ENCODE measurements around the gene LILRB2.
"Not testable (repeated sequence)": the region's sequence is repeated elsewhere in the genome, so short reads cannot be mapped to it uniquely, and the experiment has no call there.

The LILRB2 gene

DNA sequence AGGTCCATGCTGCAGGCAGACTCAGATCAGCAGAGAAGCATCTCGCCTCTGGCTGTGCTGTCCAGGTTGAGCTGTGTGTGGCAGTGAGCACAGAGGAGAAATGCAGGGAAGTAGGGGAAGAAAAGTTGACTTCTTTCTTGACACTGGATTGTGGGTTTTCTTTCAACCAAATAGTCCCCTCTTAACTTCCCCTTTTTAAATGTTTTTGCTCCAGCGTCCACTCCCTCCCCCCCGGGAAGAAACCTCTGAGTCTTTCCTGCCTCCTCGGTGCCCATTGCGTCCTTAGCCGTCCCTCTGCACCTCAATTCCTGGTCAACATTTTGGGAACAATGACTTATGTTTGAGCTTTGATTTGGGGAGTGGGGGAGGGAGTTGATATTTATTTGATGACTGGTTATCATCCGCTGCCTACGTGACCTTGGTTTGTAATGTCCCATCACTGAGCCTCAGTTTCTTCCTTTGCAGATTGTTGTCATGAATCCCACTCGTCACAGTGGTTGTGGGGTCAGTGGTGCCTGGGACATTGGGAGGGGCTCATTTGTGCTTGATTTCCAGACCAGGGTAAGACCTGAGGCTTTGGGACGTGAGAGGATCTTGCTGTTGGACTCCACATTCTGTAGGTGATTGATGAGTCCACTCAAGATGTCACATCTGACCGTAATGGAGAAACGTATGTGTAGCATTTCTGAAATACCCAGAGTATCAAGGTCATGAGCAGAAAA is at the start of gene LILRB2:
TSS of gene LILRB2 (minus strand) at position 104 of the 722 bp plus-strand sequence. CDS start 614 bp downstream, outside the sequence.
- H3K4me1 Mint-ChIP-seq, result peaks cover 47 to 71% of the 10 kb centered on the region in 2 donors
- peak within 1 kb of the TSS; percentile 69 for H3K27ac Mint-ChIP-seq
- peak within 1 kb of the TSS; percentile 18 to 45 for H3K4me3 Mint-ChIP-seq
- no peak for DNase-seq
- no peaks in the 10 kb centered on the region for H3K9me3 Mint-ChIP-seq
- H3K27me3 Mint-ChIP-seq, result peaks cover 31 to 50% of the 10 kb centered on the region in 2 donors
- no peaks in the 10 kb centered on the region for H3K36me3 Mint-ChIP-seq
- ATAC-seq (replicated peaks), result peak; percentile 24 to 38

- no peak for ATAC-seq (replicated peaks)
- Mint-ChIP-seq H3K9me3 (peaks cover 7% of the 10 kb centered on the region in 2 donors), H3K36me3 (peaks cover 10 to 13% of the 10 kb centered on the region in 2 donors), H3K27me3 (no peaks in the 10 kb centered on the region), H3K4me1 (peaks cover 47 to 69% of the 10 kb centered on the region in 2 donors), H3K4me3 (no peak overlapping the region), H3K27ac (no peak overlapping the region)
- DNase-seq, result no peak
These were observed 48.7 kb upstream of the LILRB2 start for GRCh38 chr19:54329476-54330165.

GRCh38 chr19:54328781-54329180 is 47.9 kb upstream of the LILRB2 start:
- Mint-ChIP-seq H3K36me3 (peaks cover 10 to 13% of the 10 kb centered on the region in 2 donors), H3K27ac (peak overlapping the region; percentile 65)
- not testable (repeated sequence) for ATAC-seq (replicated peaks)

GRCh38 chr19:54325631-54326030 is 44.7 kb upstream of the LILRB2 start:
- DNase-seq (no peak), ATAC-seq (replicated peaks) (peak; percentile 64 to 65)
- Mint-ChIP-seq H3K27ac (no peak overlapping the region), H3K4me3 (no peak overlapping the region), H3K27me3 (peaks cover 0 to 4% of the 10 kb centered on the region in 2 donors), H3K4me1 (peaks cover 30 to 52% of the 10 kb centered on the region in 2 donors), H3K9me3 (peaks cover 7% of the 10 kb centered on the region in 2 donors), H3K36me3 (peaks cover 10 to 13% of the 10 kb centered on the region in 2 donors)

More at GRCh38 chr19:54328781-54329180, 47.9 kb upstream of the LILRB2 start:
- H3K27me3 Mint-ChIP-seq, H3K4me3 Mint-ChIP-seq, H3K9me3 Mint-ChIP-seq, DNase-seq: not testable (repeated sequence)
- H3K4me1 Mint-ChIP-seq, result peaks cover 42 to 64% of the 10 kb centered on the region in 2 donors

GRCh38 chr19:54325194-54325621 is 44.3 kb upstream of the LILRB2 start:
- DNase-seq (no peak), ATAC-seq (replicated peaks) (peak; percentile 66 to 67)
- peaks cover 7% of the 10 kb centered on the region in 2 donors for H3K9me3 Mint-ChIP-seq
- peaks cover 32 to 52% of the 10 kb centered on the region in 2 donors for H3K4me1 Mint-ChIP-seq
- peaks cover 0 to 4% of the 10 kb centered on the region in 2 donors for H3K27me3 Mint-ChIP-seq
- peak overlapping the region; percentile 54 for H3K27ac Mint-ChIP-seq
- H3K36me3 Mint-ChIP-seq, result peaks cover 10 to 13% of the 10 kb centered on the region in 2 donors
- H3K4me3 Mint-ChIP-seq, result no peak overlapping the region

DNA sequence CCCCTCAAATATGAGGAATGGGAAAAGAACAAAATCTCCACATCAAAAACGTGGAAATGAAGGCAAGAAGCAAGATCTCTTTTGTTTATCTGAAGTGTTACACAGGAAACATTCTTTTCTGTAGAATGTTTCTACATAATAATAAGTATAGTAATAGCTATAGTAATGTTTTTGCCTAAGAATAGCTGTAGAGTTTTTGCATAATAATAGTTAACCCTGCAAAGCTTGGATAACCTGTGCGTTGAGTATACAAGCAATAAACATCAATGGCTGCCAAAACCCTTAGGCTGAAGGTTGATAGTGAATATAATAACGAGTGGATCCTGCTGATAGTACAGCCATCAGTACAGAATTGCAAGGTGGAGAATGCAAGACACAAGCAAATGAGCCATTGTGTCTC is 43.2 kb upstream of the LILRB2 start:
- Mint-ChIP-seq H3K27ac (no peak overlapping the region), H3K4me1 (peaks cover 34 to 50% of the 10 kb centered on the region in 2 donors), H3K27me3 (peaks cover 0 to 4% of the 10 kb centered on the region in 2 donors), H3K9me3 (peaks cover 7% of the 10 kb centered on the region in 2 donors), H3K4me3 (no peak overlapping the region), H3K36me3 (peaks cover 10% of the 10 kb centered on the region in 2 donors)
- ATAC-seq (replicated peaks) (no peak), DNase-seq (no peak)

- ATAC-seq (replicated peaks); H3K27me3 Mint-ChIP-seq; H3K36me3 Mint-ChIP-seq; H3K9me3 Mint-ChIP-seq; H3K4me3 Mint-ChIP-seq; H3K27ac Mint-ChIP-seq; DNase-seq: not testable (repeated sequence)
- peaks cover 27 to 47% of the 10 kb centered on the region in 2 donors for H3K4me1 Mint-ChIP-seq
These were observed 42.0 kb upstream of the LILRB2 start for GRCh38 chr19:54322934-54323333.

DNA sequence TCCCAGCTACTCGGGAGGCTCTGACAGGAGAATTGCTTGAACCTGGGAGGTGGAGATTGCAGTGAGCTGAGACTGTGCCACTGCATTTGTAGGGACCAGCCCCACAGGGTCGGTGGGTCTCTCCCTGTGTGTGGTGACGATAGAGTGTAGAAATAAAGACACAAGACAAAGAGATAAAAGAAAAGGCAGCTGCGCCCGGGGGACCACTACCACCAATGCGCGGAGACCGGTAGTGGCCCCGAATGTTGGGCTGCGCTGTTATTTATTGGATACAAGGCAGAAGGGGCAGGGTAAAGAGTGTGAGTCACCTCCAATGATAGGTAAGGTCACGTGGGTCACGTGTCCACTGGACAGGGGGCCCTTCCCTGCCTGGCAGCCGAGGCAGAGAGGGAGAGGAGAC is 41.4 kb upstream of the LILRB2 start:
- not testable (repeated sequence) for H3K27ac Mint-ChIP-seq; ATAC-seq (replicated peaks)

DNA sequence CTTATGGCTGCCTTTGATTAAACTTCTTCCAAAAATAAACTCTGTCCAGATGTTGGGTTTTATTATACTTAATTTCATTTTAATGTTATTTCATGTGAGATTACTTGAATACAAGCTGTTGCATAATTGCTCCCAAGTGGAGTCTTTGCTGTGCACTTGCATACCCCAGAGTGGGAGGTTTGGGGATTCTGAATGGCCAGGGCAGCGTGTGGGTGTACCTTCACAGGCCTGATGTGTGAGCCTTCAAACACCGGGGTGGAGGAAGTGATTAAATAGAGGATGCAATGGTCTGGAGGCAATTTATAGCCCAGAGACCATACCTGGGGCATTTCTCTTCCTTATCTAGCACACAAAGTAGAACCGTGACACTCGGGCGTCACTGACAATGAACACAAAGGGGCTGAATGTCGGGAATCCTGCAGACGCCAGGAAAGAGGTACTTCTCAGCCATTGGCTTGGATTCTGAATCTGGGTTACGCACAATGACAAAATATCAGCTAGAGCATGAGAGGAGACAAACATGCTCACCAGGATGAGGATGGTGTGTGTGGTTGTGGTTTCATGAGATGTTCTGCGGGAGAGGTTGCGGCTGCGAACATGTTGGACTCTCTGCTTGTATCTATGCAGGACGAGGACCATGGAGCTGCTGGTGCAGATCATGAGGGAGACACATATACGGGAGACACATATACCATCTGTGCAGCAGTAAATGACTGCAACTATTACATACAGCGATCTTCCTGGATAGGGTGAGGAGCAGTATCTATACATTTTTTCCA is 39.2 kb upstream of the LILRB2 start:
- H3K9me3 Mint-ChIP-seq, result no peaks in the 10 kb centered on the region
- H3K36me3 Mint-ChIP-seq, result no peaks in the 10 kb centered on the region
- no peak for ATAC-seq (replicated peaks)
- H3K4me3 Mint-ChIP-seq, result no peak overlapping the region
- H3K27ac Mint-ChIP-seq, result no peak overlapping the region
- peaks cover 10 to 14% of the 10 kb centered on the region in 2 donors for H3K27me3 Mint-ChIP-seq
- DNase-seq, result no peak
- peaks cover 13 to 22% of the 10 kb centered on the region in 2 donors for H3K4me1 Mint-ChIP-seq

More for the DNA sequence above, 41.4 kb upstream of the LILRB2 start:
- H3K36me3 Mint-ChIP-seq, H3K27me3 Mint-ChIP-seq, DNase-seq, H3K4me3 Mint-ChIP-seq, H3K9me3 Mint-ChIP-seq: not testable (repeated sequence)
- peaks cover 27 to 44% of the 10 kb centered on the region in 2 donors for H3K4me1 Mint-ChIP-seq

DNA sequence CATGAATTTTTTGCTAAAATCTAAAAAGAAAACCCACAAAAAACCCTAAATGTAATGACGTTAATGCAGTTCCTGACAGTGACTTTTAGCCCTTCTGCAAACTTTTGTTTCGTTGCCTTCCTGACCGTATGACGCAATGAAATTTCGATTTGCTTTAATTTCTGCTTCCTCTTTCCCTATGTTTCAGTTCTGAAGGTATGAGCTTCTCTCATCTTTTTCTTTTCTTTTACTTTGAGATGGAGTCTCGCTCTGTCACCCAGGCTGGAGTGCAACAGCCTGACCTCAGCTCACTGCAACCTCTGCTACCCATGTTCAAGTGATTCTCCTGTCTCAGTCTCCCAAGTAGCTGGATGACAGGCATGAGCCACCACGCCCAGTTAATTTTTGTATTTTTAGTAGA is 38.1 kb upstream of the LILRB2 start:
- H3K9me3 Mint-ChIP-seq, result no peaks in the 10 kb centered on the region
- H3K4me3 Mint-ChIP-seq, result peak overlapping the region in 1 of 2 donors; percentile 61
- DNase-seq (peak; percentile 28), ATAC-seq (replicated peaks) (peak; percentile 89 to 91)
- peak overlapping the region; percentile 48 for H3K27ac Mint-ChIP-seq
- H3K27me3 Mint-ChIP-seq, result peaks cover 16% of the 10 kb centered on the region in 2 donors
- no peaks in the 10 kb centered on the region for H3K36me3 Mint-ChIP-seq
- peaks cover 11 to 18% of the 10 kb centered on the region in 2 donors for H3K4me1 Mint-ChIP-seq

- no peak overlapping the region for H3K4me3 Mint-ChIP-seq
- ATAC-seq (replicated peaks), result no peak
- peaks cover 24 to 28% of the 10 kb centered on the region in 2 donors for H3K27me3 Mint-ChIP-seq
- no peaks in the 10 kb centered on the region for H3K9me3 Mint-ChIP-seq
- DNase-seq, result no peak
- H3K4me1 Mint-ChIP-seq, result peaks cover 12 to 29% of the 10 kb centered on the region in 2 donors
- H3K27ac Mint-ChIP-seq, result peak overlapping the region; percentile 37
- H3K36me3 Mint-ChIP-seq, result no peaks in the 10 kb centered on the region
These were observed 37.0 kb upstream of the LILRB2 start for GRCh38 chr19:54317965-54318240.

DNA sequence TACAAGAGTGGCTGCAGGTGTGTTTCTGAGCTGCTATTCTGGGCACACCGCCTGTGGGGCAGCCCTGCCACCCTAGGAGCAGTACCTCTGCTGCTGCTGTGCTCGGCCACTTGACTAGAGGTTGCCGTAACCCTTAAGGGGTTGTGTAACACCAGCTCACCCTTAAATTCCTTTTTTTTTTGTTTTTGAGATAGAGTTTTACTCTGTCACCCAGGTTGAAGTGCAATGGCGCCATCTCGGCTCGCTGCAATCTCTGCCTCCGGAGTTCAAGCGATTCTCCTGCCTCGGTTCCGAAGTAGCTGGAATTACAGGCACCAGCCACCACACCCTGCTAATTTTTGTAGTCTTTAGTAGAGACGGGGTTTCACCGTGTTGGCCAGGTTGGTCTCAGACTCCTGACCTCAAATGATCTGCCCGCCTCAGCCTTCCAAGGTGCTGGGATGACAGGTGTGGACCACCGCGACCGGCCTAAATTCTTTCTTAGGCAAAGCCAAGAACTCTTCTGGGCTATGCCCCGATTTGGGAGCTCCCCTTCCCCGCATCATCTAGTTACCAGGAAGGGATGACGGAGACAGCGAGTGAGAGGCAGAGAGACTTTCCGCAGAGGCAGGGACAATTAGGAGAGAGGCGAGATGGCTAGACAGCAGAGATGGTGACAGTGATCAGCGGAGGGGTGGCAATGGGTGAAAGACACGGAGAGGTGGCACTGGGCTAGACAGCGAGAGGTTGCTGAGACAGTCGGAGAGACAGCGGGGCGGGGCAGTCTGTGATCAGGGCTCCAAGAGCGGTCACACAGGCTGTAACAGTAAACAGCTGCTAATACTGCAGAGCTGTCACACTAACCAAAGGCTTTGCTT is 36.4 kb upstream of the LILRB2 start:
- Mint-ChIP-seq H3K27ac (peak overlapping the region; percentile 21), H3K4me1 (peaks cover 17 to 34% of the 10 kb centered on the region in 2 donors), H3K4me3 (no peak overlapping the region), H3K9me3 (no peaks in the 10 kb centered on the region), H3K36me3 (no peaks in the 10 kb centered on the region), H3K27me3 (peaks cover 29 to 34% of the 10 kb centered on the region in 2 donors)
- ATAC-seq (replicated peaks) (no peak), DNase-seq (no peak)

DNA sequence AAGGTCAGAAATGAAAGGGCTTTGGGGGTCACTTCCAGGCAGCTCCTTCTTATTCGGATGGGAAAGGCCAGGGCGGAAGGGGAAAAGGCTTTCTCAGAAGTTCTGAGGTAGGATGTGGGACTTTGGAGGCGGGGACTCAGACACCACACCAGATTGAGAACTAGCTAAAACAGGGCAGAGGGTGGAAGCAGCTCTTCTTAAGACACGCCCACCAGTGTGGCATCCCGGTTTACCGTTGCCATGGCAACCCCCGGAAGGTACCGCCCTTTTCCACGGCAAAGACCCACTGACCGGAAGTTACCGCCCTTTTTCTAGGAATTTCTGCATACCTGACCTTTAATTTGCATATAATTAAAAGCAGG is 35.8 kb upstream of the LILRB2 start:
- DNase-seq (no peak), ATAC-seq (replicated peaks) (no peak)
- H3K27me3 Mint-ChIP-seq, result peaks cover 35 to 39% of the 10 kb centered on the region in 2 donors
- H3K9me3 Mint-ChIP-seq, result no peaks in the 10 kb centered on the region
- H3K36me3 Mint-ChIP-seq, result no peaks in the 10 kb centered on the region
- H3K4me3 Mint-ChIP-seq, result no peak overlapping the region
- H3K4me1 Mint-ChIP-seq, result peaks cover 20 to 40% of the 10 kb centered on the region in 2 donors
- H3K27ac Mint-ChIP-seq, result no peak overlapping the region
